HepG2 (cell line): ENCODE results near the gene WDR18. TPM values are rescaled to one million over a fixed set of nuclear protein-coding genes. Genes with fewer than 3 reads are reported as not detected.

Experiments
- CBX2 ChIP-seq, 2 experiments: fragments of 200-600 bp in 1 of 2; sonication (generic); formaldehyde crosslinking in 1 of 2; IDR thresholded peaks; 2 replicates each; pipeline versions ENCODE4 v1.7.0 to v1.8.1; 2018 to 2022; ENCODE audit warnings: low read depth in 2 of 2, low read length in 1 of 2, mild to moderate bottlenecking in 1 of 2, missing genetic modification reagents in 1 of 2
- CREM ChIP-seq, 2 experiments: sonication (generic) in 1 of 2; formaldehyde crosslinking in 1 of 2; IDR thresholded peaks; 2 replicates each; pipeline versions ENCODE4 v1.4.0 to v1.6.1; 2016 to 2020; ENCODE audit warnings: antibody characterized with exemption in 1 of 2, mild to moderate bottlenecking in 1 of 2, missing genetic modification reagents in 1 of 2
- E2F1 ChIP-seq: sonication (generic); formaldehyde crosslinking; IDR thresholded peaks from 2 replicates; pipeline ENCODE4 v1.5.0; 2020; ENCODE audit warnings: missing genetic modification reagents
- ETV6 ChIP-seq: sonication (generic); formaldehyde crosslinking; conservative IDR thresholded peaks from 2 replicates; pipeline ENCODE4 v1.4.0; 2020; ENCODE audit warnings: missing genetic modification reagents
- FOSL1 ChIP-seq: sonication (generic); formaldehyde crosslinking; IDR thresholded peaks from 2 replicates; pipeline ENCODE4 v1.9.0; 2021; ENCODE audit warnings: missing genetic modification reagents, borderline replicate concordance
- FOXA1 ChIP-seq, 2 experiments: fragments of 450-650 bp in 1 of 2; sonication (generic) in 1 of 2; formaldehyde crosslinking in 1 of 2; IDR thresholded peaks; 2 replicates each; pipeline versions ENCODE4 v1.4.0 to v1.6.1; 2016 to 2020; ENCODE audit warnings: missing genetic modification reagents in 1 of 2
- FOXC1 ChIP-seq: sonication (generic); formaldehyde crosslinking; IDR thresholded peaks from 2 replicates; pipeline ENCODE4 v1.8.0; 2022; ENCODE audit warnings: mild to moderate bottlenecking, missing genetic modification reagents, borderline replicate concordance
- HIC2 ChIP-seq: sonication (generic); formaldehyde crosslinking; IDR thresholded peaks from 2 replicates; pipeline ENCODE4 v1.9.0; 2022; ENCODE audit warnings: low read depth, missing genetic modification reagents
- KMT2A ChIP-seq: sonication (generic); formaldehyde crosslinking; IDR thresholded peaks from 2 replicates; pipeline ENCODE4 v1.4.0; 2020; ENCODE audit warnings: missing genetic modification reagents
- NCOA2 ChIP-seq: sonication (generic); formaldehyde crosslinking; IDR thresholded peaks from 2 replicates; pipeline ENCODE4 v1.8.0; 2022; ENCODE audit warnings: inconsistent platforms
- NFKB2 ChIP-seq: sonication (generic); formaldehyde crosslinking; IDR thresholded peaks from 2 replicates; pipeline ENCODE4 v1.4.0; 2020; ENCODE audit warnings: missing genetic modification reagents, borderline replicate concordance
- NKX3-1 ChIP-seq: sonication (generic); formaldehyde crosslinking; IDR thresholded peaks from 2 replicates; pipeline ENCODE4 v1.5.0; 2020; ENCODE audit warnings: missing genetic modification reagents
- PAWR ChIP-seq: sonication (generic); formaldehyde crosslinking; IDR thresholded peaks from 2 replicates; pipeline ENCODE4 v1.4.0; 2020; ENCODE audit warnings: missing genetic modification reagents, mild to moderate bottlenecking, borderline replicate concordance
- POLR2A ChIP-seq, 2 experiments: IDR thresholded peaks; 2 replicates each; pipeline ENCODE4 v1.6.1; 2011; ENCODE audit warnings: low read depth in 2 of 2, low read length in 2 of 2, mild to moderate bottlenecking in 1 of 2, moderate library complexity in 1 of 2; ENCODE audit not compliant: insufficient read depth in 1 of 2
- RAD21 ChIP-seq: fragments of 450-650 bp; formaldehyde crosslinking; IDR thresholded peaks from 2 replicates; pipeline ENCODE4 v1.5.0; 2020; ENCODE audit warnings: mild to moderate bottlenecking
- SP4 ChIP-seq: sonication (generic); formaldehyde crosslinking; IDR thresholded peaks from 2 replicates; pipeline ENCODE4 v1.8.1; 2023; ENCODE audit warnings: mild to moderate bottlenecking, missing genetic modification reagents
- SRF ChIP-seq: IDR thresholded peaks from 2 replicates; pipeline ENCODE4 v1.6.1; 2011; ENCODE audit warnings: mild to moderate bottlenecking, low read depth, low read length, moderate library complexity
- THAP7 ChIP-seq: sonication (generic); formaldehyde crosslinking; IDR thresholded peaks from 2 replicates; pipeline ENCODE4 v1.8.1; 2023; ENCODE audit warnings: mild to moderate bottlenecking, missing genetic modification reagents
- ZMYM4 ChIP-seq: sonication (generic); formaldehyde crosslinking; IDR thresholded peaks from 2 replicates; pipeline ENCODE4 v1.8.1; 2023; ENCODE audit warnings: mild to moderate bottlenecking, missing genetic modification reagents
- ZNF451 ChIP-seq: sonication (generic); formaldehyde crosslinking; IDR thresholded peaks from 2 replicates; pipeline ENCODE4 v1.5.0; 2020; ENCODE audit warnings: mild to moderate bottlenecking, missing genetic modification reagents
- ZNF629 ChIP-seq: sonication (generic); formaldehyde crosslinking; conservative IDR thresholded peaks from 2 replicates; pipeline ENCODE4 v1.5.0; 2020; ENCODE audit warnings: missing genetic modification reagents
- ZSCAN9 ChIP-seq: IDR thresholded peaks from 2 replicates; pipeline ENCODE4 v1.6.1; 2016; ENCODE audit warnings: borderline replicate concordance
- polyA plus RNA-seq, 8 experiments: library from polyadenylated mRNA; depleted of rRNA in 3 of 8; stranded (reverse) in 7 of 8; unstranded in 1 of 8; fragments of >200 nt; fragmentation: Illumina TruSeq in 4 of 8; extraction: Trizol in 4 of 8; gene quantifications; 2 replicates each; pipeline versions ENCODE4 v1.2.1 to v1.2.3, GENCODE V29; 2011 to 2016; ENCODE audit warnings: low read depth in 4 of 8, missing spikeins in 1 of 8, mixed read lengths in 1 of 8; ENCODE audit not compliant: insufficient read depth in 1 of 8
- total RNA-seq, 5 experiments: library from RNA; depleted of rRNA; stranded (reverse); fragments of >200 nt; fragmentation: Illumina TruSeq; extraction: Trizol; gene quantifications; 2 replicates each; pipeline ENCODE4 v1.2.3, GENCODE V29; 2016; ENCODE audit warnings: low read depth in 1 of 5
- TF ChIP-seq, protein P1 (sequence below): sonication (generic); formaldehyde crosslinking; IDR thresholded peaks from 2 replicates; pipeline ENCODE4 v1.8.1; 2023; ENCODE audit warnings: mild to moderate bottlenecking, missing genetic modification reagents, borderline replicate concordance
- TF ChIP-seq, protein P2 (sequence below): sonication (generic); formaldehyde crosslinking; conservative IDR thresholded peaks from 2 replicates; pipeline ENCODE4 v1.4.0; 2020; ENCODE audit warnings: missing genetic modification reagents

The WDR18 gene
- total and polyA plus RNA-seq, 2 of the 13 experiments (the other 11 are each of a cell fraction or from before 2014, with no cell fraction given): 36.4 to 47.6 TPM

DNA sequence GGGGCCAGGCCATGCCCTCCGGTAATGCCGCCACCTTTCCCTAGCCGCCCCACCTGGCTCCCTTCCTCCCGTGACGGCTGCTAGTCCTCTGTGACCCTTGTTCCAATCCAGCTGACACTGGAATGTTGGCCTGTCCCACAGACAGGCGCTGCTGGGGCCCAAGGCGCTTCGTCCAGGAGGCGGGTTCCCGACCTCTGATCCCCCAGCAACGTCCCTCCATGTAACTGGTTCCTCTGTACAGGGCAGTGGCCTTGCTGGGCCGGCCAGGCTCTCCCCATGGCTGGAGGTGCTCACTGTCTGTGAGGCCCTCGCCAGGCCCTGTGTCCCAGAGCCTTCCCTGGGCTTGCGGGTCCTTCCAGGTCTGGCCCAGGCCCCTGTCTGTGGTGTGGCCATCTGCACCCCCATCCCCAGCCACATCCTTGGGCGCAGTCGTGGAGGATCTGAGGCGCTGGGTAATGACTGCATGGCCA lies 9.3 kb downstream of the WDR18 start (continued):
- TF ChIP-seq, protein P1, sequence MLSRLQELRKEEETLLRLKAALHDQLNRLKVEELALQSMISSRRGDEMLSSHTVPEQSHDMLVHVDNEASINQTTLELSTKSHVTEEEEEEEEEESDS (CRISPR knock-in tag): no peak
- TF ChIP-seq SRF (no peak), KMT2A (CRISPR knock-in tag) (peak; percentile 49; the same call in 1 of the 2 replicates), ZMYM4 (CRISPR knock-in tag) (no peak), ZNF451 (CRISPR knock-in tag) (no peak), NFKB2 (CRISPR knock-in tag) (0 out of 2 replicates have a peak, but pooled peaks have one; percentile 63), PAWR (CRISPR knock-in tag) (no peak), ZNF629 (CRISPR knock-in tag) (no peak; the same call in 1 of the 2 replicates), CBX2 (IDR thresholded peaks at IDR 0.05; ENCODE audit: low read depth, low read length) (no peak), CBX2 (CRISPR knock-in tag; IDR thresholded peaks at IDR 0.05; ENCODE audit: low read depth) (no peak), ETV6 (CRISPR knock-in tag) (no peak), SP4 (0 out of 2 replicates have a peak, but pooled peaks have one; percentile 21), RAD21 (CRISPR knock-in tag) (0 out of 2 replicates have a peak, but pooled peaks have one; percentile 24), THAP7 (CRISPR knock-in tag) (no peak), HIC2 (CRISPR knock-in tag) (no peak), FOXA1 (IDR thresholded peaks at IDR 0.05) (no peak), FOXA1 (CRISPR knock-in tag; IDR thresholded peaks at IDR 0.05) (no peak), FOXC1 (CRISPR knock-in tag) (no peak), E2F1 (CRISPR knock-in tag) (no peak), CREM (IDR thresholded peaks at IDR 0.05) (peak; percentile 48; the same call in 1 of the 2 replicates), CREM (CRISPR knock-in tag; IDR thresholded peaks at IDR 0.05) (no peak), NCOA2 (CRISPR knock-in tag) (peak; percentile 66; the same call in 1 of the 2 replicates), FOSL1 (CRISPR knock-in tag) (no peak), NKX3-1 (CRISPR knock-in tag) (no peak), ZSCAN9 (CRISPR knock-in tag) (peak; percentile 41; the same call in 1 of the 2 replicates), POLR2A (IDR thresholded peaks at IDR 0.05; ENCODE audit: insufficient read depth in 1 of 2, low read depth in 2 of 2, low read length in 2 of 2) (peak in 1 of 2 experiments; percentile 54; a peak in 1 of 4 replicates)
- TF ChIP-seq, protein P2, sequence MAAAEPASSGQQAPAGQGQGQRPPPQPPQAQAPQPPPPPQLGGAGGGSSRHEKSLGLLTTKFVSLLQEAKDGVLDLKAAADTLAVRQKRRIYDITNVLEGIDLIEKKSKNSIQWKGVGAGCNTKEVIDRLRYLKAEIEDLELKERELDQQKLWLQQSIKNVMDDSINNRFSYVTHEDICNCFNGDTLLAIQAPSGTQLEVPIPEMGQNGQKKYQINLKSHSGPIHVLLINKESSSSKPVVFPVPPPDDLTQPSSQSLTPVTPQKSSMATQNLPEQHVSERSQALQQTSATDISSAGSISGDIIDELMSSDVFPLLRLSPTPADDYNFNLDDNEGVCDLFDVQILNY (CRISPR knock-in tag): no peak
